Measurements from ENCODE around the gene PRKAG3.

PRKAG3 gene

DNA sequence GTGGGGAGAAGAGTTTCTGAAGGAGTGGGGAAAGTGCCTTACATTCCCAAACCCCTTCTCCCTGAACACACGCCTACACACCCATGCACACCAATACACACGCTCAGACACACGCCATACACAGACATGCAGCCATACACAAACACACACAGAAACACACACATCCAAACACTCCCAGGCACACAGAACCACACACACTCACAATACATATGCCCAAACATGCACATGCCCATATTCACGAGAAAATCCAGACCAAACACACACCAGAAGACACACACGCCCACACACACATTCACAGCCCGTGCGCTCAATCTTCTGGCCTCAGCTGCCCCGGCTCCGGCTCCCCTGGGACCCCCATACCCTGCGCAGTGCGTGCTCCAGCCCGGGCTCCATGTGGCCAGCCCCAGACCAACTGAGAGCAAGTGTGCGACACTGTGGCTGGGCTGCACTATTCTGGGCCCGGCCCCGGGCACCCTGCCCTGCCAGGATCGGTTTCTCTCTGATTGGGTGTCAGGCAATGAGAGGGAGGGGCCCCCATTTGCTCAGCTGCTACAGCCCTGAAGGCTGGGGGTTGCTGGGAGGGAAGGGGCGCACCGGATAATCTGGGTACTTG, at the start of gene PRKAG3:
TSS of gene PRKAG3 (minus strand) at position 426 of the 613 bp plus-strand sequence.
- FAIRE-seq, result no peak

GRCh38 chr2:218880859-218881594, 49.4 kb upstream of the PRKAG3 start:
- no peak for FAIRE-seq

DNA sequence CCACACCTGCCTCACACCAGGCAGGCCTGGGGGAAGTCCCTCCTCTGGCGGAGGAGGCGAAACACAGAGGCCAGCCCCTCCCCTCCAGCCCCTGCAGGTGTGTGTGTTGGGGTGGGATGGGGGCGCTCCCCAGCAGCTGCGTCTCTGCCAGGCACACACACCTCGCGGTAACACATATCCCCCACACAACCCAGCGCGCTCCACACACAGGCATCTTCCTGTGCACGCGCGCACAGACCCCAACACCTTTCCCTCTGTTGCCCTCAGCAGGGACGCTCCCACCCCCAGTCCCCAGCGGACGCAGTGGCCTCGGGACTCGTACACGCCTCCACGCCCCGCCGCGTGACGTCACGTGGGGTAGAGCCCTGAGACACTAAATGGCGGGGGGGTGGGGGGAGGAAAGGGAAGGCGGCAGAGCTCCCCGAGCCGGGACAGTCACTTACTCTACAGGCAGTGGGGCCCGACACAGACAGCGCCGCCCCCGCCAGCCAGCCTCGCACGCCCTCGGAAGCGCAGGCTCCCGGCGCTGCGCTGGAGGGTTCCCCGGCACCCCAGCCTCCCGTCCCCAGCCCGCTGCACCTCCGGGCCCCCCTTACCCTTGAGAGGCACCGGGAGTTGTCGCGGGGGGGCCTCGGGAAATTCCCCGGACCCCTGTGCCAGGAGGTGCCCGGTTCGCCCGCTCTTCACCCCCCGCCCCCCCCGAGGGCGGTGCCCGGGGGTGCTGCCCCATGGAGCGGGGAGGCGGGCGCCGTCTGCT, 48.7 kb upstream of the PRKAG3 start, which contains the start of gene WNT10A:
TSS of gene WNT10A (plus strand) at position 751 of the 757 bp plus-strand sequence. CDS start 144 bp downstream, outside the sequence.
- no peak for FAIRE-seq

DNA sequence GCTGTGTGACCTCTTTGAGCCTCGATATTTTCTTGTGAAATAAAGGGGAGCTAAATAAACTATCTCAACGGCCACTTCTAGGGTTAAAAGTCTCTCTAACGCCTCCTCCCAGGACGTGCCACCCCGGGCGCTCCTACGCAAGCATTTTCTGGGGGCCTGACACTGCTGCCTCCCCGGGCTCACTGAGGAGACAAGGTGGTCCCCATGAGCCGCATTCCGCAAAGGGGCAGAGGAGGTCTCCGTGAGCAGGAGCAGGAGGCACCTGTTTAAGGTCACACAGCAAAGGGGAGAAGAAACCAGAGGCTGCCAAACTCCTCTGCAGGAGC, 48.1 kb upstream of the PRKAG3 start:
- no peak for FAIRE-seq

GRCh38 chr2:218878926-218879761, 47.5 kb upstream of the PRKAG3 start:
- FAIRE-seq, result no peak

GRCh38 chr2:218878486-218878885, 46.9 kb upstream of the PRKAG3 start:
- FAIRE-seq, result no peak

GRCh38 chr2:218877891-218878290, 46.3 kb upstream of the PRKAG3 start:
- FAIRE-seq, result no peak

DNA sequence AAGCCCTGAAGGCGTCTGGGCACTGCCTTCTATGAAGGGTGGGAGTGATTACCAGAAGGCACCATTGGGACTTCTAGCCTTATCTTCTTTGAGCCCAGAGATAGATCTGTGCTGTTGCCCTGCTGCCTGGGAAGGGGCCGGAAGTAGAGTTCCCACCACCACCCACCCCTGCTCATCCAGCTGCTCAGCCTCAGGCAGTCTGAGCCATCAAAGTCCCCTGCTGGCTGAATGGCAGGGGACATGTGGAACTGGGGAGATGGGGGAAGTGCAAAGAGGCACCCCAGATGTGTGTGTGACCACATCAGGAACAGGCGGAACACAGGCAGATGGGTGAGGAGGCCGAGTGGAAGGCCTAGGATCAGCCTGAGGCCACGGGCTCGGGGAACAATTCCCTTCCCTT, 45.7 kb upstream of the PRKAG3 start:
- FAIRE-seq, result no peak

- no peak for FAIRE-seq
Observed at GRCh38 chr2:218876562-218877219, 45.1 kb upstream of the PRKAG3 start.

GRCh38 chr2:218875692-218876246, 44.2 kb upstream of the PRKAG3 start:
- no peak for FAIRE-seq

DNA sequence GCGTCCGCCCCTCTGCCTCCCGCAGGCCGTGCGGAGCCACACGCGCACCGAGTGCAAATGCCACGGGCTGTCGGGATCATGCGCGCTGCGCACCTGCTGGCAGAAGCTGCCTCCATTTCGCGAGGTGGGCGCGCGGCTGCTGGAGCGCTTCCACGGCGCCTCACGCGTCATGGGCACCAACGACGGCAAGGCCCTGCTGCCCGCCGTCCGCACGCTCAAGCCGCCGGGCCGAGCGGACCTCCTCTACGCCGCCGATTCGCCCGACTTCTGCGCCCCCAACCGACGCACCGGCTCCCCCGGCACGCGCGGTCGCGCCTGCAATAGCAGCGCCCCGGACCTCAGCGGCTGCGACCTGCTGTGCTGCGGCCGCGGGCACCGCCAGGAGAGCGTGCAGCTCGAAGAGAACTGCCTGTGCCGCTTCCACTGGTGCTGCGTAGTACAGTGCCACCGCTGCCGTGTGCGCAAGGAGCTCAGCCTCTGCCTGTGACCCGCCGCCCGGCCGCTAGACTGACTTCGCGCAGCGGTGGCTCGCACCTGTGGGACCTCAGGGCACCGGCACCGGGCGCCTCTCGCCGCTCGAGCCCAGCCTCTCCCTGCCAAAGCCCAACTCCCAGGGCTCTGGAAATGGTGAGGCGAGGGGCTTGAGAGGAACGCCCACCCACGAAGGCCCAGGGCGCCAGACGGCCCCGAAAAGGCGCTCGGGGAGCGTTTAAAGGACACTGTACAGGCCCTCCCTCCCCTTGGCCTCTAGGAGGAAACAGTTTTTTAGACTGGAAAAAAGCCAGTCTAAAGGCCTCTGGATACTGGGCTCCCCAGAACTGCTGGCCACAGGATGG, 42.0 kb upstream of the PRKAG3 start:
- no peak for FAIRE-seq

DNA sequence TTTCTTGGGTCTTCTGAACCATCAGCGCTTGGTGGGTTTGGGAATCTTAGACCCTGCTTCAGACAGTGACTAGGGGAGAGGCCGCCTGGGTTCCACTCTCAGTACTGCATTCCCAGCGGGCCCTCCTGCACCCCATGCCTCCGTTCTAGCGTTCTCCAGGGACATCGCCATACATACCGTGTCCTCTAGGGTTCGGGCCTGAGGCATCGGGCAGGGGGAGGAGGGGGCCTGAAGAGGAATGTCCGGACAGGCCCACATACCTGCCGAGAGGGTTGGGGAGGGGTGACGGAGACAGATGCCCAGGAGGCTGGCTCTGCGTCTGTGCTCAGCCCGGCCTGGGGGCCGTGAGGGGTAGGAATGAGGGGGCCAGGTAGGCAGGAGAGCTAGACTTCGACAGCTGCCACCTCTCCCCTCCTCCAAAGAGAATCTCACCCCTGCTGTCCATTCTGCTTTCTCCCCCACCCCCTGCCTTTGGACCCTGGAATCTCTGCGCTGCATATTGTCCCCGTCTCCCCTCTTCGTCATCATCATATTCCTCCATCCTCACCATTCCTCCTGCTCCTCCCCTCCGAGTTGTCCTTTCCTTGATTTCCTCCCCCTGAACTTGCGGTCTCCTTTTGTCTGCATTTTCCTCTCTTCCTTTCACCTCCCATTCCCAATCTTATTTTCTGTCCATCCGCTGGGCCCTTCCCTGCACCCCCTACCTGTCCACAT, 41.2 kb upstream of the PRKAG3 start:
- no peak for FAIRE-seq

DNA sequence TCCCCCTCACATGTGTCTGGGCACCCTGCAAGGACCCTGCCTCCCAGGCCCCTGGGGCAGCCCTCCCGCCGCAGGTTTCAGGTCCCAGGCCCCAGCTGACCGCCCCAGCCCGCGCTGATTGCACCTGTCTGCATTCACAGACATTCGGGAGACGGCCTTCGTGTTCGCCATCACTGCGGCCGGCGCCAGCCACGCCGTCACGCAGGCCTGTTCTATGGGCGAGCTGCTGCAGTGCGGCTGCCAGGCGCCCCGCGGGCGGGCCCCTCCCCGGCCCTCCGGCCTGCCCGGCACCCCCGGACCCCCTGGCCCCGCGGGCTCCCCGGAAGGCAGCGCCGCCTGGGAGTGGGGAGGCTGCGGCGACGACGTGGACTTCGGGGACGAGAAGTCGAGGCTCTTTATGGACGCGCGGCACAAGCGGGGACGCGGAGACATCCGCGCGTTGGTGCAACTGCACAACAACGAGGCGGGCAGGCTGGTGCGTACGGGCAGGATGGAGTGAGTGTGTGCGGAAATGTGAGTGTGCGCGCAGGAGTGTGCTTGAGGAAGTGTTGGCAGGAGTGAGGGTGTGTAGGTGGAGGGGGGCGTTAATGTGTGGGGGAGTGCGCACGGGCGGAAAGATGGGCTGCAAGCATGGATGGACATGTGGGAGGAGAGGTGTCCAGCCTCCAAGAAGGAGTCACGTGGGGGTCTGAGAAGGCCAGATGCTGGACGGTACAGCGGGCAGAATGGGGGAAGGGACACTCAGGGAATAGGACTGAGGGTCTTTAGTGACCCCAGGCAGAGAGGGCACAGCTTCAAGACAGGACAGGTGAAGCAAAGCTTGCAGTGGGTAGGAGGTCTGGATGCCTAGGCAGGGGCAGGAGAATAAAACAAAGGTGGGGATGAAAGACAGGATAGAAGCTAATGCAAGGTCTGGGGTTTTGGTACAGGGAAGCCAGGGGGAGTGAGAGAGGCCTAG, 40.0 kb upstream of the PRKAG3 start:
- no peak for FAIRE-seq

- FAIRE-seq, result no peak
Observed at GRCh38 chr2:218870984-218871344, 39.4 kb upstream of the PRKAG3 start.

- FAIRE-seq, result no peak
Observed at GRCh38 chr2:218869064-218869463, 37.5 kb upstream of the PRKAG3 start.

DNA sequence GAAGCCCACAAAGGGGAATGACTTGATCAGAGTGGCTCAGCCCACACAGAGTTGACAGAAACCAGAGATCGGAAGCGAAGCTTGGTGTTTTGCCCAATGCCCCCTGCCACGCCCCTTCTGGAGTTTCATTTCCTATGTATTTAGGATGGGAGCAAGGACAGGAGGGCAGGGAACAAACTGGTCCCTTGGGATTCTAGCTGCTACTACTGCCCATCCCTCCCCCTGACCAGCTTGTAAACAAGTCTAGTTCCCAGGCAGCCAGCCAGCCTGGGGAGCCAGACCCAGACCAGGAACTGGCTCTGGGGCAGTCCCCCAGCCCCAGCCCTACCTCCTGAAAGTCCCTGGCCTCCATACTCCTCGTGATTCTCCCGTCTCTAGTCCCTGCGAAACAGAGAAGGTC, 36.3 kb upstream of the PRKAG3 start:
- no peak for FAIRE-seq

DNA sequence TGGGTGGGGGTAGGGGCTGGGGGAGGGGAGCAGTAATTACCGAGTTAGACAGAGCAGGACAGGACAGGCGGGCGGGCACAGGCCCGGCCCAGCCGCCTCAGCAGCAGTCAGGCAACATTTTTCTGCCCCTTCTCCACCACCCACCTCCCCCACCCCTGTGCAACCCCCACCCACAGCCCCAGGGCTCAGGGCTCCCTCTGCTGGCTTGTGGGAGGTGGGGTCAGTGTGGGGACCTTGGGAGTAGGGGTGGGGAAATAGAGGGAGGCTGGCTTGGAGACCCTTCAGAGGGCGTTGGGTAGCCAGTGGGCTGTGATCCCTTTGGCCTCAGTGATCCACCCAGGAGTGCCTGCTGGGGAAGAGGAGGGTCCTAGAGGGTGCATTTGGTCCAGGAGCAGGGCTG, 34.4 kb upstream of the PRKAG3 start:
- no peak for FAIRE-seq

GRCh38 chr2:218865396-218865795, 33.8 kb upstream of the PRKAG3 start:
- no peak for FAIRE-seq

DNA sequence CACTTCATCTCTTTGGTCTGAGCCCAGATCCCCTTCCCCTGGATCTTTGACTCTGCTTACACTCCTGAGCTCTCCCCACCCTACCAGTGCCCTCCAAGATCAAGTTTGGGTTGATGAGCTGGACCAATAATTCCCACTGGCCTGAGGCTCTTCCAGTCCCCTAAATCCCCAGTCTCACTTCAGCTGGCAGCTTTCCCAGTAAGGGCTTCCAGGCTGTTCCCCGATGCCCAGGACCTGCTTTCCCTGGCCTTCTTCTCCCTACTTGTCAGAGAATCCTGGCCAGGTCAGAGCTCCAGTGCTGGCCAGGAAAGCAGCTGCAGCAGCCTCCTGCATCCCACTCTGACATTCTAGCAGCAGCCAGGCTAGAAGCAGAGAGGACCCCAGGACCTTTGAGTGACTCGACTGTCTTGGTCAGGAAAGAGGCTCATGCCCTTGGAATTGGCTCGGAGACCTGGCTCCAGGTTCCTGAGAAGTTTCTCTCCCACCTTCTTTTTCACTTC, 31.5 kb upstream of the PRKAG3 start:
- FAIRE-seq, result no peak

Measured in A204.1 (cell line).